ENCODE measurements around the gene RAB7B.

RAB7B gene

GRCh38 chr1:205927247-205927646, 75.9 kb downstream of the RAB7B start:
- H3K36me3 ChIP-seq (replicated peaks; ENCODE audit: insufficient read depth, low read length): no peaks in the 10 kb centered on the region
- no peaks in the 10 kb centered on the region for H3K79me2 ChIP-seq (ENCODE audit: low read length)
- TF ChIP-seq CTCF (IDR thresholded peaks at IDR 0.05; ENCODE audit: low read length) (no peak), EZH2 (optimal IDR thresholded peaks at IDR 0.05; ENCODE audit: low read depth, low read length) (no peak), EZH2phosphoT487 (IDR thresholded peaks at IDR 0.05; ENCODE audit: low read length) (no peak)
- H3K9me3 ChIP-seq (replicated peaks; ENCODE audit: insufficient read depth, low read length): no peaks in the 10 kb centered on the region
- H3K27ac ChIP-seq (ENCODE audit: low read length): no peak overlapping the region
- H2AFZ ChIP-seq (ENCODE audit: low read length): no peak overlapping the region
- no peak overlapping the region for H3K4me3 ChIP-seq (ENCODE audit: low read length)
- no peaks in the 10 kb centered on the region for H4K20me1 ChIP-seq (ENCODE audit: insufficient read depth, low read length)
- H3K4me2 ChIP-seq (ENCODE audit: low read depth, low read length): no peak overlapping the region
- H3K9me2 ChIP-seq (replicated peaks; ENCODE audit: insufficient read depth, low read length): no peaks in the 10 kb centered on the region
- H3K9ac ChIP-seq (ENCODE audit: low read length): no peak overlapping the region
- no peak for DNase-seq
- H3K27me3 ChIP-seq (replicated peaks; ENCODE audit: insufficient read depth, low read length): no peaks in the 10 kb centered on the region
- H3K4me1 ChIP-seq (ENCODE audit: low read length): no peaks in the 10 kb centered on the region
- H3F3A ChIP-seq (ENCODE audit: insufficient read depth, low read length): no peaks in the 10 kb centered on the region

Measured in MM.1S (cell line).